Heart left ventricle (tissue), 16 donors: ENCODE data around the gene ZNHIT6. TPM values are rescaled to one million over a fixed set of nuclear protein-coding genes. Genes with fewer than 3 reads are reported as not detected.
A peak's percentile ranks its signal among the peaks of the same experiment; 100 is the strongest.

ENCODE experiments used
- ATAC-seq, 4 donors: fragments of 200-7000 bp; cut with Tn5 transposase; one replicate each; pipeline ENCODE4 v1.9.1; 2020 to 2022; ENCODE audit warnings: moderate library complexity in 4 of 4, mild to moderate bottlenecking in 3 of 4, moderate number of reproducible peaks in 1 of 4
- DNase-seq, 5 donors: peaks; one replicate each; pipeline ENCODE4 v3.0.0-alpha.2; 2020
- H3K27ac ChIP-seq, 12 donors: fragments of 200-600 bp; sonication (generic) in 4 of 12; one replicate each; pipeline versions ENCODE4 v1.5.0 to v1.8.0; 2016 to 2022; ENCODE audit warnings: mild to moderate bottlenecking in 2 of 12
- H3K27me3 ChIP-seq, 9 donors: fragments of 200-600 bp; sonication (generic) in 2 of 9; one replicate each; pipeline versions ENCODE4 v1.5.1 to v1.8.0; 2016 to 2022; ENCODE audit warnings: mild to moderate bottlenecking in 3 of 9
- H3K36me3 ChIP-seq, 9 donors: fragments of 200-600 bp; sonication (generic) in 2 of 9; one replicate each; pipeline versions ENCODE4 v1.5.0 to v1.8.0; 2018 to 2022; ENCODE audit warnings: mild to moderate bottlenecking in 2 of 9
- H3K4me1 ChIP-seq, 12 donors: fragments of 200-600 bp; sonication (generic) in 4 of 12; one replicate each; pipeline versions ENCODE4 v1.5.0 to v1.8.0; 2016 to 2022; ENCODE audit warnings: mild to moderate bottlenecking in 3 of 12
- H3K4me3 ChIP-seq, 12 donors: fragments of 200-600 bp; sonication (generic) in 4 of 12; one replicate each; pipeline versions ENCODE4 v1.5.0 to v1.8.0; 2017 to 2022; ENCODE audit warnings: mild to moderate bottlenecking in 9 of 12, moderate library complexity in 4 of 12
- H3K9me3 ChIP-seq, 12 donors: fragments of 200-600 bp; sonication (generic) in 4 of 12; one replicate each; pipeline versions ENCODE4 v1.5.0 to v1.8.0; 2016 to 2022; ENCODE audit warnings: mild to moderate bottlenecking in 1 of 12
- CTCF ChIP-seq, 12 donors: fragments of 200-600 bp; sonication (generic) in 4 of 12; IDR thresholded peaks; one replicate each; pipeline versions ENCODE4 v1.5.0 to v1.8.0; 2018 to 2022; ENCODE audit warnings: antibody characterized with exemption in 12 of 12, mild to moderate bottlenecking in 5 of 12
- POLR2A ChIP-seq, 2 donors: fragments of 450-650 bp; IDR thresholded peaks; one replicate each; pipeline ENCODE4 v1.6.1; 2017; ENCODE audit warnings: antibody characterized with exemption in 2 of 2, mild to moderate bottlenecking in 2 of 2, moderate library complexity in 2 of 2
- WGBS, 4 donors: extraction: QIAGEN DNeasy Blood & Tissue Kit in 2 of 4; methylation state at CpG; one replicate each; pipeline versions ENCODE4 v1.1.5 to v1.1.7; 2013 to 2018; 5-methylcytosine and 5-hydroxymethylcytosine counted together
- intact Hi-C, 10 donors: fragments of 100-400 bp; cut with DNase I; formaldehyde crosslinking; loops; one replicate each; pipeline versions ENCODE4 v1.11.1 to v1.14.2; 2022
- polyA plus RNA-seq, 2 donors: library from polyadenylated mRNA; stranded (reverse); fragments of 200-250 nt; gene quantifications; one replicate each; pipeline ENCODE4 v1.2.3, GENCODE V29; 2013
- total RNA-seq, 9 donors: library from RNA; depleted of rRNA in 2 of 9; stranded (reverse); fragments of >200 nt in 2 of 9; fragmentation: NEBNext Ultra II Directional in 3 of 9; extraction: Animal tissue kit (Norgen Biotek cat#: 25700) in 3 of 9; gene quantifications; one replicate each; pipeline versions ENCODE4 v1.1.0 to v1.2.4, GENCODE V29; 2016 to 2023
- donor health status: ischemic (EF 13 %, LVEDD 7.1; RV severe dilation, severe dysfunction).
- donor health status: healthy with polysubstance abuse.
- donor health status: DM: no; HTN: yes; CAD: no.
- donor health status: DM: no; HTN: no; CAD: no.
- donor health status: ischemic (EF 25% LVEDD 6.9; RV normal size, moderate dysfunction).
- donor health status: ischemic (EF 25% LVEDD 5.7; RV mildly dilated, moderate dysfunction).
- donor health status: healthy.
- donor health status: DM: yes; HTN: yes; CAD: no.
- donor health status: ischemic (EF 35%, LVEDD 5.7; RV mildly dilated, moderate dysfunction).
- donor health status: nonischemic (EF 11% LVEDD 7.7; RV severe dilation, severe dysfunction).
- donor health status: DM: yes; HTN: yes; CAD: no.
- donor health status: PGD.
- donor health status: ischemic (EF 29% LVEDD 5.4; RV normal size, mild dysfunction).
- donor health status: nonischemic (EF 23%, LVEDD 6.1; RV moderate dilation, normal function).

ZNHIT6 gene
- total and polyA plus RNA-seq, 11 donors: 7.1 to 12.8 (median 9.9) TPM

GRCh38 chr1:85607126-85607920 lies 100.9 kb downstream of the ZNHIT6 start:
- Histone ChIP-seq H3K4me1 (peaks cover 0 to 13% (median 3%) of the 10 kb centered on the region in 12 donors), H3K4me3 (no peak overlapping the region), H3K27ac (no peak overlapping the region), H3K9me3 (no peaks in the 10 kb centered on the region), H3K36me3 (no peaks in the 10 kb centered on the region), H3K27me3 (no peaks in the 10 kb centered on the region)
- 83 to 92% (median 85%) methylated on average over 10 of the region's 10 CpGs for WGBS, 4 donors
- TF ChIP-seq CTCF (IDR thresholded peaks at IDR 0.05) (no peak), POLR2A (IDR thresholded peaks at IDR 0.05) (no peak)
- DNase-seq (no peak), ATAC-seq (no peak)
- intact Hi-C loops: no loop called here

- no peak for DNase-seq
- intact Hi-C loops: no loop called here
- Histone ChIP-seq H3K9me3 (no peaks in the 10 kb centered on the region), H3K4me1 (peaks cover 0 to 3% (median 0%) of the 10 kb centered on the region in 12 donors), H3K4me3 (no peak overlapping the region), H3K27ac (no peak overlapping the region), H3K36me3 (no peaks in the 10 kb centered on the region), H3K27me3 (no peaks in the 10 kb centered on the region)
- WGBS, 4 donors: 80 to 97% (median 96%) methylated on average over 4 of the region's 4 CpGs
- TF ChIP-seq POLR2A (IDR thresholded peaks at IDR 0.05) (no peak), CTCF (IDR thresholded peaks at IDR 0.05) (no peak)
- no peak for ATAC-seq
These were observed 101.8 kb downstream of the ZNHIT6 start for GRCh38 chr1:85606414-85606800.

GRCh38 chr1:85605484-85606413 lies 102.5 kb downstream of the ZNHIT6 start:
- no peak overlapping the region for H3K27ac ChIP-seq
- H3K36me3 ChIP-seq: no peaks in the 10 kb centered on the region
- ATAC-seq (peak in 2 of 4 donors; percentile 56 to 64), DNase-seq (peak in 1 of 5 donors; percentile 26)
- no peaks in the 10 kb centered on the region for H3K27me3 ChIP-seq
- no peak overlapping the region for H3K4me3 ChIP-seq
- H3K9me3 ChIP-seq: no peaks in the 10 kb centered on the region
- TF ChIP-seq POLR2A (IDR thresholded peaks at IDR 0.05) (no peak), CTCF (IDR thresholded peaks at IDR 0.05) (peak in 6 of 12 donors; percentile 11 to 30 (median 14))
- WGBS, 4 donors: 83 to 93% (median 90%) methylated on average over 8 of the region's 8 CpGs
- H3K4me1 ChIP-seq: no peaks in the 10 kb centered on the region
- intact Hi-C loops: no loop called here
